Right atrium auricular region (tissue), 2 donors: Measurements from ENCODE around the gene RALGPS2. TPM values are rescaled to one million over a fixed set of nuclear protein-coding genes. Genes with fewer than 3 reads are reported as not detected.

Source experiments
- DNase-seq: peaks from one replicate; pipeline ENCODE4 v3.0.0-alpha.2; 2019; ENCODE audit warnings: low spot score
- H3K27ac ChIP-seq, 2 donors: fragments of 200-600 bp; sonication (generic); 1 replicate in 1 of 2; 2 replicates in 1 of 2; pipeline ENCODE4 v1.5.1; 2016 to 2019
- H3K27me3 ChIP-seq, 2 donors: fragments of 200-600 bp; sonication (generic); one replicate each; pipeline versions ENCODE4 v1.5.1 to v1.6.0; 2017 to 2019
- H3K36me3 ChIP-seq: fragments of 200-600 bp; sonication (generic); one replicate; pipeline ENCODE4 v1.5.1; 2016
- H3K4me1 ChIP-seq, 2 donors: fragments of 200-600 bp; sonication (generic); one replicate each; pipeline versions ENCODE4 v1.5.1 to v1.6.0; 2017 to 2019
- H3K4me3 ChIP-seq, 2 donors: fragments of 200-600 bp; sonication (generic); 1 replicate in 1 of 2; 2 replicates in 1 of 2; pipeline ENCODE4 v1.5.1; 2017 to 2019; ENCODE audit warnings: mild to moderate bottlenecking in 1 of 2, moderate library complexity in 1 of 2
- H3K9me3 ChIP-seq, 2 donors: fragments of 200-600 bp; sonication (generic); one replicate each; pipeline ENCODE4 v1.5.1; 2019
- total RNA-seq, 2 donors: library from RNA; depleted of rRNA; stranded (reverse); fragments of >200 nt; gene quantifications; one replicate each; pipeline ENCODE4 v1.1.0, GENCODE V29; 2016
- TF ChIP-seq, protein P1 (sequence below), 2 donors: fragments of 200-600 bp; sonication (generic); IDR thresholded peaks; one replicate each; pipeline ENCODE4 v1.5.1; 2019; ENCODE audit warnings: antibody characterized with exemption in 2 of 2

Gene RALGPS2
- total RNA-seq, 2 donors from 2014 or later: 9.0 to 16.1 TPM

DNA sequence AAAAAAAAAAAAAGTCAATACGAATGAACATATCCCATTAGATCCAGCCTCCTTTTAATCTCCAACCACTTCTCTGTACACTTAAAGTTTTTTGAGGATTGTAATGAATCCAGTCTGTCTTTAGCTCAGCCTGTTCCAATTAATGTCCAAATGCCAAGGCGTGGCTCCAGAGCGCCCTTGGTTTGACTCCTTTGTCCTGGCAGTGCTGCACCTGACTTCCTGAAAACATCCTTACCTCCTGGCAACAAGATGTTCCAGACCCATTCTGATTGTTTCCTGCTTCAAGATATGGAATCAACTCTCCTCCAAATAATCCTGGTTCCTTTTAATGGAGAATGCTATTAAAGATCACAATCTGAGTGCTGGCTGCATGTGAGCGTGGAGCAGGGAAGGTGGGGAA, 226.6 kb downstream of the RALGPS2 start:
- no peak overlapping the region for H3K27ac ChIP-seq

DNA sequence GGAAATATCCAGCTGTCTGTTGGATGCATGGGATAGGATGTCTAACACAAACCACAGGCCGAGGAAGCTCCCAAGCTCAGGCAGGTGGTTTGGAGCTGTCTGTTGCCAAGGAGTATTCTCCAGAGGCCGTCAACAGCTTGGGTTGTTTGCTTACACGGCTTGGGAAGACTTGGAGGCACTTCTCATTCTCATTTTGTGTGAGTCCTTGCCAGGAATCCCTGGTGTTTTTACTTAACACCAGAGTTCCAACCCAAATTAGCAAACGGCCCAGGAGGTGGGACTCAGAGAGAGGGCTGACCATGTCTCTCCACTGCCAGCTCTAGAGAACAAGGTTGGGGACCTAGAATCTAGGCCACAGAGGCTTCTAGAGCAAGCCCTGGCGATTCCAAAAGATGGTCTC, 228.0 kb downstream of the RALGPS2 start:
- DNase-seq: no peak
- Histone ChIP-seq H3K27ac (peak overlapping the region; percentile 17 to 21), H3K9me3 (no peaks in the 10 kb centered on the region), H3K27me3 (no peaks in the 10 kb centered on the region), H3K4me1 (peaks cover 0 to 16% of the 10 kb centered on the region in 2 donors), H3K4me3 (no peak overlapping the region), H3K36me3 (no peaks in the 10 kb centered on the region)
- TF ChIP-seq, protein P1, sequence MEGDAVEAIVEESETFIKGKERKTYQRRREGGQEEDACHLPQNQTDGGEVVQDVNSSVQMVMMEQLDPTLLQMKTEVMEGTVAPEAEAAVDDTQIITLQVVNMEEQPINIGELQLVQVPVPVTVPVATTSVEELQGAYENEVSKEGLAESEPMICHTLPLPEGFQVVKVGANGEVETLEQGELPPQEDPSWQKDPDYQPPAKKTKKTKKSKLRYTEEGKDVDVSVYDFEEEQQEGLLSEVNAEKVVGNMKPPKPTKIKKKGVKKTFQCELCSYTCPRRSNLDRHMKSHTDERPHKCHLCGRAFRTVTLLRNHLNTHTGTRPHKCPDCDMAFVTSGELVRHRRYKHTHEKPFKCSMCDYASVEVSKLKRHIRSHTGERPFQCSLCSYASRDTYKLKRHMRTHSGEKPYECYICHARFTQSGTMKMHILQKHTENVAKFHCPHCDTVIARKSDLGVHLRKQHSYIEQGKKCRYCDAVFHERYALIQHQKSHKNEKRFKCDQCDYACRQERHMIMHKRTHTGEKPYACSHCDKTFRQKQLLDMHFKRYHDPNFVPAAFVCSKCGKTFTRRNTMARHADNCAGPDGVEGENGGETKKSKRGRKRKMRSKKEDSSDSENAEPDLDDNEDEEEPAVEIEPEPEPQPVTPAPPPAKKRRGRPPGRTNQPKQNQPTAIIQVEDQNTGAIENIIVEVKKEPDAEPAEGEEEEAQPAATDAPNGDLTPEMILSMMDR (IDR thresholded peaks at IDR 0.05): no peak

More for the DNA sequence above, 226.6 kb downstream of the RALGPS2 start:
- Histone ChIP-seq H3K9me3 (no peaks in the 10 kb centered on the region), H3K4me3 (no peak overlapping the region), H3K4me1 (peaks cover 0 to 16% of the 10 kb centered on the region in 2 donors), H3K36me3 (no peaks in the 10 kb centered on the region), H3K27me3 (no peaks in the 10 kb centered on the region)
- no peak for DNase-seq
- TF ChIP-seq, protein P1 (IDR thresholded peaks at IDR 0.05): no peak

DNA sequence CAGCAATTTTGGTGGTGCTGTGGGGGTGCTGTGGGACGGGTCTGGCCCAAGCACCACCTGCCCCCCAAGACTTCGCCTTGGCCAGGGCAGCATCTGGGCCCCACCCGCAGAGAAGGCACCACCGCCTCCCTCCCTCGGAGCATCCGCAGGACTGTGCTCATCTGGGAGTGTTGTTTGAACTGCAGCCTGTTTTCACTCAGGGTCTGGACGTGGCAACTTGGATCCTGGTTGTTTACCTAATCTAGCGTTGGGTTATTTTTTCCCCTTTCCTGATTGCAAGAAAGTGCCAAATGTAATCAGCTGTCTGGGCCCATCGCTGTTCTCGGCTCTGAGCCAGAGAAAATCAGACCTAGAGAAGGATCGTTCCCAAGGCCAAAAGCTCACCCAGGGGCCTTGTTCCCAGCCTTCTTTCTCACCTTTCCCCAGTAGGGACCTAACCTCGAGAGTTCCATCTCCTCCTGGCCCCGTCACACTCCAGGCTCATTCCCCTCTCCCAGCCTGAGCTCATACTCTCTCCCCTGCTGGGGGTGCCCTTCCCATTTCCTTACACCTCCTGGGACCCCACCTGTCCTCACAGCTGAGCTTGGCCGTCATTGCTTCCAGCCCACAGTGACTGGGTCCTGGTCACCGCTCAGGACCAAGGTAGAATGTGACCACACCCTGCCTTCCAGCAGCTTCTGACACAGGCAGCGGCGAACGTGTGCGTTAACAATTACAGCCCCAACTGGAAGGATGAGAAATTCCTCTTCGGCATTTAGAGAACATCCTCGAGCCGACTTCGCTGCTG, 228.7 kb downstream of the RALGPS2 start:
- Histone ChIP-seq H3K4me1 (peaks cover 0 to 16% of the 10 kb centered on the region in 2 donors), H3K9me3 (no peaks in the 10 kb centered on the region), H3K36me3 (no peaks in the 10 kb centered on the region), H3K27me3 (no peaks in the 10 kb centered on the region), H3K4me3 (no peak overlapping the region), H3K27ac (peak overlapping the region; percentile 17 to 21)
- DNase-seq: no peak
- TF ChIP-seq, protein P1 (IDR thresholded peaks at IDR 0.05): no peak

DNA sequence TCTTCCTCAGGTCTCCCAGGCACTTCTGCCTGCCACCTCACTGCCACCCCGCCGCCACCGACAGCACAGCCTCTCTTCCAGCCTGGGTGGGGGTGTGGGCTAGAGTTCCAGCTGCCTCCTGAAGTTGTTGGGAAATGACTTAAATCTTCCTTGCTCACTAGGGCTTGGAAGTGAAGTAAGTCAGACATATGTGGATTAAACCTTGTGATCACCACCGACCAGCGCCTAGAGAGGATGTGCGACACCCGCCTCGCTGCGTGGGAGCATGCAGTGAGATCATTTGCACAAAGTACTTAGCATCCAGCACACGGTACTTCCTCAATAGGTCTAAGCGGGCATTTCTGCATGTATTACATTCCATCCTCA, 229.3 kb downstream of the RALGPS2 start:
- DNase-seq: no peak
- TF ChIP-seq, protein P1 (IDR thresholded peaks at IDR 0.05): no peak
- Histone ChIP-seq H3K9me3 (no peaks in the 10 kb centered on the region), H3K4me1 (peaks cover 0 to 16% of the 10 kb centered on the region in 2 donors), H3K4me3 (no peak overlapping the region), H3K27me3 (no peaks in the 10 kb centered on the region), H3K36me3 (no peaks in the 10 kb centered on the region), H3K27ac (no peak overlapping the region)

DNA sequence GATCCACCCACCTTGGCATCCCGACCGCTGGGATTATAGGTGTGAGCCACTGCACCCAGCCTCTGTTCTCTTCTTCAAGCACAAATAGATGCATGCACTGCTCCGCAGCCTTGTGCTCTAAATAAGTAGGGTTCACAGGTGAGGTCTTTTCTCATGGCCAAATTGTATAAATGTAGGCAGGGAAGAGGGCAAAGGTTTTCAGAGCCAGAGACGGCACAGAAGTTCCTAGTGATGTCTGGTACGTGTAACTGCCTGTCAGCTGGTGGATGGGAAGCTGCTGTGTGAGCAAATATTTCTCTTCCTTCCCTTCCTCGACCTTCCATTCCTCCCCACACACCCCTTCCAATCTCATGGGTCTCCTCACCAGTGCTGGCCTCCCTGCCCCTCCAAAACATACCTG, 229.9 kb downstream of the RALGPS2 start:
- peaks cover 0 to 16% of the 10 kb centered on the region in 2 donors for H3K4me1 ChIP-seq
- no peak overlapping the region for H3K4me3 ChIP-seq
- no peaks in the 10 kb centered on the region for H3K36me3 ChIP-seq
- H3K27ac ChIP-seq: no peak overlapping the region
- TF ChIP-seq, protein P1 (IDR thresholded peaks at IDR 0.05): no peak
- no peak for DNase-seq
- no peaks in the 10 kb centered on the region for H3K9me3 ChIP-seq
- H3K27me3 ChIP-seq: no peaks in the 10 kb centered on the region
